GM12892 (cell line): ENCODE data around the gene OVOL3.

Source experiments
- POLR2A ChIP-seq: IDR thresholded peaks from 2 replicates; pipeline ENCODE4 v1.6.1; 2011; ENCODE audit warnings: low read depth, low read length, control low read depth
- POLR2AphosphoS5 ChIP-seq: IDR thresholded peaks from 2 replicates; pipeline ENCODE4 v1.6.1; 2011; ENCODE audit warnings: low read depth, low read length, control low read depth
- TAF1 ChIP-seq: IDR thresholded peaks from 2 replicates; pipeline ENCODE4 v1.6.1; 2011; ENCODE audit warnings: low read depth, mild to moderate bottlenecking, control low read depth, low read length, borderline replicate concordance

- TF ChIP-seq POLR2AphosphoS5 = no peak
- no peak for TF ChIP-seq TAF1
- TF ChIP-seq POLR2A = no peak
Measured at GRCh38 chr19:36089847-36090246, 21.1 kb upstream of the OVOL3 start.
